IMR-90 (cell line): ENCODE measurements around the gene SPAM1. TPM values are rescaled to one million over a fixed set of nuclear protein-coding genes. Genes with fewer than 3 reads are reported as not detected.

Experiments used
- ATAC-seq: fragments of 200-7000 bp; cut with Tn5 transposase; 2 replicates; pipeline ENCODE4 v1.9.1; 2020; ENCODE audit warnings: low read depth, mild to moderate bottlenecking, moderate library complexity
- BruUV-seq: library from RNA; stranded (reverse); fragments of 400-500 nt; replicated peaks from 2 replicates; lab custom pipeline; 2021; lab: Mats Ljungman, UMichigan
- CTCF ChIA-PET: fragments of 300-600 bp; formaldehyde crosslinking; extraction: SDS; loops from one replicate; lab custom pipeline; 2021; ENCODE audit warnings: antibody characterized with exemption; lab: Yijun Ruan, JAX
- POLR2A ChIA-PET: fragments of 300-600 bp; sonication (Branson Sonifier 250); formaldehyde crosslinking; loops from one replicate; lab custom pipeline; 2022; ENCODE audit warnings: antibody characterized with exemption; ENCODE audit not compliant: unreplicated experiment; lab: Charles Lee
- DNase-seq: peaks from one replicate; pipeline ENCODE4 v3.0.0; 2013
- H2AFZ ChIP-seq: replicated peaks from 2 replicates; pipeline ENCODE3; 2013; ENCODE audit warnings: low read length, mild to moderate bottlenecking; ENCODE audit not compliant: poor library complexity
- H2AK5ac ChIP-seq: 2 replicates; pipeline ENCODE4 v1.6.1; 2013; ENCODE audit warnings: low read depth, low read length, inconsistent platforms
- H2AK9ac ChIP-seq: replicated peaks from 2 replicates; pipeline ENCODE3; 2013; ENCODE audit warnings: mild to moderate bottlenecking, low read depth, low read length, moderate library complexity; ENCODE audit not compliant: poor library complexity
- H2BK120ac ChIP-seq: 2 replicates; pipeline ENCODE4 v1.6.1; 2013; ENCODE audit warnings: low read depth, low read length, inconsistent platforms
- H2BK15ac ChIP-seq: 3 replicates; pipeline ENCODE4 v1.6.1; 2013; ENCODE audit warnings: low read depth, low read length, inconsistent platforms
- H2BK20ac ChIP-seq: 2 replicates; pipeline ENCODE4 v1.6.1; 2013; ENCODE audit warnings: low read depth, mild to moderate bottlenecking, inconsistent platforms, low read length, moderate library complexity
- H2BK5ac ChIP-seq: 2 replicates; pipeline ENCODE4 v1.6.1; 2013; ENCODE audit warnings: mild to moderate bottlenecking, low read depth, low read length, inconsistent platforms; ENCODE audit not compliant: poor library complexity, severe bottlenecking
- H3K14ac ChIP-seq: replicated peaks from 2 replicates; pipeline ENCODE4 v1.6.1; 2013; ENCODE audit warnings: low read depth, low read length, inconsistent platforms
- H3K18ac ChIP-seq: 2 replicates; pipeline ENCODE4 v1.6.1; 2013; ENCODE audit warnings: low read depth, low read length, control low read depth
- H3K23ac ChIP-seq: 2 replicates; pipeline ENCODE4 v1.6.1; 2013; ENCODE audit warnings: low read depth, low read length, inconsistent platforms
- H3K27ac ChIP-seq: 2 replicates; pipeline ENCODE4 v1.5.1; 2013; ENCODE audit warnings: mild to moderate bottlenecking, control low read depth, low read length; ENCODE audit not compliant: insufficient read depth
- H3K27me3 ChIP-seq: 2 replicates; pipeline ENCODE4 v1.6.1; 2013; ENCODE audit warnings: low read length; ENCODE audit not compliant: control insufficient read depth, insufficient read depth
- H3K36me3 ChIP-seq: 2 replicates; pipeline ENCODE4 v1.6.1; 2013; ENCODE audit warnings: low read length, mixed read lengths; ENCODE audit not compliant: control insufficient read depth, insufficient read depth
- H3K4ac ChIP-seq: 2 replicates; pipeline ENCODE4 v1.6.1; 2013; ENCODE audit warnings: low read depth, low read length, inconsistent platforms
- H3K4me1 ChIP-seq: 2 replicates; pipeline ENCODE4 v1.6.1; 2013; ENCODE audit warnings: low read length, mixed read lengths; ENCODE audit not compliant: control insufficient read depth, insufficient read depth
- H3K4me2 ChIP-seq: 2 replicates; pipeline ENCODE4 v1.6.1; 2013; ENCODE audit warnings: low read depth, mild to moderate bottlenecking, control low read depth, low read length, moderate library complexity
- H3K4me3 ChIP-seq: 2 replicates; pipeline ENCODE4 v1.5.1; 2013; ENCODE audit warnings: low read depth, mild to moderate bottlenecking, control low read depth, low read length, moderate library complexity; ENCODE audit not compliant: insufficient read depth
- H3K56ac ChIP-seq: 2 replicates; pipeline ENCODE4 v1.6.1; 2013; ENCODE audit warnings: low read length, inconsistent platforms; ENCODE audit not compliant: insufficient read depth; ENCODE audit errors: extremely low read depth
- H3K79me1 ChIP-seq, 2 experiments: 2 replicates each; pipeline ENCODE4 v1.6.1; 2013; ENCODE audit warnings: low read length in 2 of 2, inconsistent platforms in 1 of 2, low read depth in 1 of 2
- H3K9ac ChIP-seq: 2 replicates; pipeline ENCODE4 v1.6.1; 2013; ENCODE audit warnings: low read depth, low read length, control low read depth
- H3K9me1 ChIP-seq: 2 replicates; pipeline ENCODE4 v1.6.1; 2013; ENCODE audit warnings: low read length, inconsistent platforms; ENCODE audit not compliant: insufficient read depth
- H3K9me3 ChIP-seq: 2 replicates; pipeline ENCODE4 v1.6.1; 2013; ENCODE audit warnings: low read length; ENCODE audit not compliant: control insufficient read depth, insufficient read depth
- H4K20me1 ChIP-seq: 2 replicates; pipeline ENCODE4 v1.6.1; 2013; ENCODE audit warnings: low read length, inconsistent platforms; ENCODE audit not compliant: insufficient read depth
- H4K5ac ChIP-seq: 2 replicates; pipeline ENCODE4 v1.6.1; 2013; ENCODE audit warnings: mild to moderate bottlenecking, low read depth, low read length, control low read depth
- H4K8ac ChIP-seq, 2 experiments: 2 replicates each; pipeline ENCODE4 v1.6.1; 2013; ENCODE audit warnings: low read depth in 2 of 2, low read length in 2 of 2, control low read depth in 1 of 2, inconsistent platforms in 1 of 2
- H4K91ac ChIP-seq: 2 replicates; pipeline ENCODE4 v1.6.1; 2013; ENCODE audit warnings: low read depth, low read length, inconsistent platforms; ENCODE audit not compliant: insufficient read depth
- BHLHE40 ChIP-seq: fragments of 150-350 bp; IDR thresholded peaks from 2 replicates; pipeline ENCODE4 v1.6.1; 2016; ENCODE audit warnings: mild to moderate bottlenecking, low read depth, low read length
- CEBPB ChIP-seq: IDR thresholded peaks from 2 replicates; pipeline ENCODE4 v1.6.1; 2012; ENCODE audit warnings: low read depth, low read length, improper control_type of control experiment
- CHD1 ChIP-seq: IDR thresholded peaks from 2 replicates; pipeline ENCODE4 v1.6.1; 2012; ENCODE audit warnings: low read depth, low read length, improper control_type of control experiment
- FOS ChIP-seq: fragments of 150-350 bp; IDR thresholded peaks from 2 replicates; pipeline ENCODE4 v1.6.1; 2016; ENCODE audit warnings: low read depth, low read length
- MAFK ChIP-seq: IDR thresholded peaks from 2 replicates; pipeline ENCODE4 v1.6.1; 2012; ENCODE audit warnings: low read depth, low read length, improper control_type of control experiment
- MXI1 ChIP-seq: IDR thresholded peaks from 2 replicates; pipeline ENCODE4 v1.6.1; 2012; ENCODE audit warnings: low read depth, mild to moderate bottlenecking, low read length, moderate library complexity, borderline replicate concordance
- NFE2L2 ChIP-seq: fragments of 150-350 bp; IDR thresholded peaks from 2 replicates; pipeline ENCODE4 v1.6.1; 2016; ENCODE audit warnings: low read depth, mild to moderate bottlenecking, low read length
- RAD21 ChIP-seq: IDR thresholded peaks from 2 replicates; pipeline ENCODE4 v1.6.1; 2012; ENCODE audit warnings: low read length, improper control_type of control experiment
- RCOR1 ChIP-seq: IDR thresholded peaks from 2 replicates; pipeline ENCODE4 v1.6.1; 2012; ENCODE audit warnings: mild to moderate bottlenecking, low read length, improper control_type of control experiment; ENCODE audit not compliant: insufficient replicate concordance
- SMC3 ChIP-seq: fragments of 150-350 bp; IDR thresholded peaks from 2 replicates; pipeline ENCODE4 v1.6.1; 2016; ENCODE audit warnings: low read depth, mild to moderate bottlenecking, antibody characterized with exemption, low read length, moderate library complexity
- WGBS, 2 experiments: methylation state at CpG; one replicate each; pipeline versions ENCODE4 v1.1.5 to v1.1.7; 2013; ENCODE audit warnings: missing lambda C conversion rate in 2 of 2; ENCODE audit not compliant: insufficient read length in 1 of 2; ENCODE audit errors: extremely low coverage in 2 of 2; 5-methylcytosine and 5-hydroxymethylcytosine counted together
- dilution Hi-C: fragments of 300-500 bp; cut with HindIII; formaldehyde crosslinking; loops from one replicate; pipeline ENCODE4 v1.14.3; 2018; ENCODE audit warnings: low sequenced_read_pairs; ENCODE audit not compliant: unreplicated experiment
- in situ Hi-C: fragments of 300-500 bp; cut with MboI; formaldehyde crosslinking; loops from 3 replicates; pipeline ENCODE4 v1.14.3; 2019; ENCODE audit warnings: low sequenced_read_pairs, inconsistent platforms, mixed read lengths
- intact Hi-C: fragments of 100-400 bp; cut with micrococcal nuclease; formaldehyde crosslinking; loops from 2 replicates; pipeline ENCODE4 v1.10.0; 2022
- polyA plus RNA-seq, 3 experiments: library from polyadenylated mRNA; depleted of rRNA; stranded (reverse); fragments of >200 nt; gene quantifications; 2 replicates each; pipeline ENCODE4 v1.2.3, GENCODE V29; 2012; ENCODE audit warnings: low replicate concordance in 1 of 3
- total RNA-seq: library from RNA; depleted of rRNA; stranded (reverse); fragments of >200 nt; gene quantifications from 2 replicates; pipeline ENCODE4 v1.2.3, GENCODE V29; 2012
- TF ChIP-seq, protein P1 (sequence below): fragments of 150-350 bp; IDR thresholded peaks from 2 replicates; pipeline ENCODE4 v1.6.1; 2016; ENCODE audit warnings: low read depth, mild to moderate bottlenecking, low read length, moderate library complexity, borderline replicate concordance
- TF ChIP-seq, protein P2 (sequence below): fragments of 150-350 bp; IDR thresholded peaks from 2 replicates; pipeline ENCODE4 v1.6.1; 2017; ENCODE audit warnings: mild to moderate bottlenecking, antibody characterized with exemption, low read length, low read depth
- TF ChIP-seq, protein P3 (sequence below): conservative IDR thresholded peaks from 2 replicates; pipeline ENCODE4 v1.5.1; 2012; ENCODE audit warnings: mild to moderate bottlenecking, low read depth, low read length, improper control_type of control experiment

The SPAM1 gene
- total and polyA plus RNA-seq, 2 of the 4 experiments (the other 2 are of a cell fraction): not detected

DNA sequence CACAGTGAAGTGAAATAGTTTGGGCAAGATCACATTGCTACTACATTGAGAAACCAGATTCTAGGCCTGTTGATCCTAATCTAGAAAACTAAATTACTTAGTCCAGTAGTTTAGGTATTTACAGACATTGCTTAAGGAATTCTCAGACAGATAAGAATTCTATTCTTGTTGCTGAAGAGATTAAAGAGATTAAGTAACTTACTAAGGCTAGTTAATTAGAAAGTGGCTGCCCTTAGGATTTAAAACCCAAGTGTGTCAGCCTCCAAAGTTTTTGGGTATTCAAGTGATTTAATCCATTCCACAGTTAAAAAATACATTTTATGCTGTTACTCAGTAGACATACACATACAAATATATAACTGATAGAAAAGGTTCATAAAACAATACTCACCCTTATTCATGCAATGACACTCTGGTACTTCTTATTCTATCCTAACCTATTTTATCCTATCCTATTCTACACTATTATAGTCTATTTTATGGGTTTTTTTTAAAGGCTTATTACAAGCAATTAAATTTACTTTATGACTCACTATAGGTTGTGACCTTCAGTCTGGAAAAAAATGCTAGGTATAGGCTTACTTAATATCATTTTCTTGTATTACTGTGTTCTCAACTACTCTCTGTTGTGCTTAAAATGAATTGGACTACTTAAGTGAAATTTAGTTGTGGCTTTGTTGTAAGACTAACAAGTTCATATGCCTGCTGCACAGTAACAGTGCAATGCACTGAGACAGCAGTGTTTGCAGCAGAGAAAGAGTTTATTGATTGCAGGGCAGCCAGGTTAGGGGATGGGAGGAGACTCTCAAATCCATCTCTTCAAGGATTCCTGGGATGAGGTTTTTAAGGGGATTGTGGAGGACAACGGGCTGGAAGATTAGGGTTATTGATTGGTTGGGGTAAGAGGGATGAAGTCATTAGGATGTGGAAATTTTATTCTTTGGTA, 10.7 kb downstream of the SPAM1 start:
- no peak overlapping the region for H4K91ac ChIP-seq
- no peak overlapping the region for H2BK20ac ChIP-seq
- H2BK15ac ChIP-seq: no peak overlapping the region
- no peak overlapping the region for H2AK5ac ChIP-seq
- no CpG with 5 or more reads among the region's 1 CpG for WGBS, 2 experiments
- no peak overlapping the region for H2AFZ ChIP-seq
- no peaks in the 10 kb centered on the region for H4K20me1 ChIP-seq
- H3K4ac ChIP-seq: no peak overlapping the region
- intact Hi-C loops: no loop called here
- no peak overlapping the region for H3K18ac ChIP-seq
- H3K4me3 ChIP-seq: no peak overlapping the region
- no peaks in the 10 kb centered on the region for H3K79me1 ChIP-seq
- H3K9me1 ChIP-seq: no peaks in the 10 kb centered on the region
- no peak overlapping the region for H3K14ac ChIP-seq
- POLR2A ChIA-PET: no interaction called here
- H3K4me1 ChIP-seq: no peaks in the 10 kb centered on the region
- H2AK9ac ChIP-seq: no peak overlapping the region
- no peak overlapping the region for H3K4me2 ChIP-seq
- in situ Hi-C loops: no loop called here
- no peak overlapping the region for H3K56ac ChIP-seq
- H2BK5ac ChIP-seq: no peak overlapping the region
- no peak for ATAC-seq
- H4K5ac ChIP-seq: no peak overlapping the region
- BruUV-seq: no TSS peak
- H3K9me3 ChIP-seq: no peaks in the 10 kb centered on the region
- no peak overlapping the region for H4K8ac ChIP-seq
- dilution Hi-C loops: no loop called here
- no peak for TF ChIP-seq CHD1
- TF ChIP-seq, protein P1, sequence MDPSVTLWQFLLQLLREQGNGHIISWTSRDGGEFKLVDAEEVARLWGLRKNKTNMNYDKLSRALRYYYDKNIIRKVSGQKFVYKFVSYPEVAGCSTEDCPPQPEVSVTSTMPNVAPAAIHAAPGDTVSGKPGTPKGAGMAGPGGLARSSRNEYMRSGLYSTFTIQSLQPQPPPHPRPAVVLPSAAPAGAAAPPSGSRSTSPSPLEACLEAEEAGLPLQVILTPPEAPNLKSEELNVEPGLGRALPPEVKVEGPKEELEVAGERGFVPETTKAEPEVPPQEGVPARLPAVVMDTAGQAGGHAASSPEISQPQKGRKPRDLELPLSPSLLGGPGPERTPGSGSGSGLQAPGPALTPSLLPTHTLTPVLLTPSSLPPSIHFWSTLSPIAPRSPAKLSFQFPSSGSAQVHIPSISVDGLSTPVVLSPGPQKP: no peak
- no peak for TF ChIP-seq MXI1
- no peak for TF ChIP-seq SMC3
- no peak for TF ChIP-seq FOS
- TF ChIP-seq MAFK: no peak
- no peak for TF ChIP-seq CEBPB
- no peak for TF ChIP-seq RCOR1
- TF ChIP-seq, protein P2, sequence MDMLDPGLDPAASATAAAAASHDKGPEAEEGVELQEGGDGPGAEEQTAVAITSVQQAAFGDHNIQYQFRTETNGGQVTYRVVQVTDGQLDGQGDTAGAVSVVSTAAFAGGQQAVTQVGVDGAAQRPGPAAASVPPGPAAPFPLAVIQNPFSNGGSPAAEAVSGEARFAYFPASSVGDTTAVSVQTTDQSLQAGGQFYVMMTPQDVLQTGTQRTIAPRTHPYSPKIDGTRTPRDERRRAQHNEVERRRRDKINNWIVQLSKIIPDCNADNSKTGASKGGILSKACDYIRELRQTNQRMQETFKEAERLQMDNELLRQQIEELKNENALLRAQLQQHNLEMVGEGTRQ: no peak
- TF ChIP-seq, protein P3, sequence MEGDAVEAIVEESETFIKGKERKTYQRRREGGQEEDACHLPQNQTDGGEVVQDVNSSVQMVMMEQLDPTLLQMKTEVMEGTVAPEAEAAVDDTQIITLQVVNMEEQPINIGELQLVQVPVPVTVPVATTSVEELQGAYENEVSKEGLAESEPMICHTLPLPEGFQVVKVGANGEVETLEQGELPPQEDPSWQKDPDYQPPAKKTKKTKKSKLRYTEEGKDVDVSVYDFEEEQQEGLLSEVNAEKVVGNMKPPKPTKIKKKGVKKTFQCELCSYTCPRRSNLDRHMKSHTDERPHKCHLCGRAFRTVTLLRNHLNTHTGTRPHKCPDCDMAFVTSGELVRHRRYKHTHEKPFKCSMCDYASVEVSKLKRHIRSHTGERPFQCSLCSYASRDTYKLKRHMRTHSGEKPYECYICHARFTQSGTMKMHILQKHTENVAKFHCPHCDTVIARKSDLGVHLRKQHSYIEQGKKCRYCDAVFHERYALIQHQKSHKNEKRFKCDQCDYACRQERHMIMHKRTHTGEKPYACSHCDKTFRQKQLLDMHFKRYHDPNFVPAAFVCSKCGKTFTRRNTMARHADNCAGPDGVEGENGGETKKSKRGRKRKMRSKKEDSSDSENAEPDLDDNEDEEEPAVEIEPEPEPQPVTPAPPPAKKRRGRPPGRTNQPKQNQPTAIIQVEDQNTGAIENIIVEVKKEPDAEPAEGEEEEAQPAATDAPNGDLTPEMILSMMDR: no peak
- TF ChIP-seq BHLHE40: no peak
- no peak for TF ChIP-seq NFE2L2
- TF ChIP-seq RAD21: no peak
- no peak overlapping the region for H3K23ac ChIP-seq
- H3K27me3 ChIP-seq: no peaks in the 10 kb centered on the region
- no peak for DNase-seq
- no peak overlapping the region for H3K9ac ChIP-seq
- H3K36me3 ChIP-seq: no peaks in the 10 kb centered on the region
- no peak overlapping the region for H2BK120ac ChIP-seq
- CTCF ChIA-PET: no interaction called here
- H3K27ac ChIP-seq: no peak overlapping the region
